Measurements from ENCODE around the gene HES6.
A peak's percentile ranks its signal among the peaks of the same experiment; 100 is the strongest.
"Not testable (repeated sequence)": the region's sequence is repeated elsewhere in the genome, so short reads cannot be mapped to it uniquely, and the experiment has no call there.

HES6 gene

GRCh38 chr2:238239863-238240756, at the start of gene HES6:
TSS of gene HES6 (minus strand) at chr2:238240038. CDS start at chr2:238239905, 133 bp downstream.
- DNase-seq: peak; percentile 77

GRCh38 chr2:238289574-238289973, 49.7 kb upstream of the HES6 start:
- no peak for DNase-seq

GRCh38 chr2:238288650-238289573, 49.1 kb upstream of the HES6 start:
- DNase-seq: peak; percentile 97

GRCh38 chr2:238287737-238288649, 48.2 kb upstream of the HES6 start, which contains the start of gene PER2:
TSS of gene PER2 (minus strand) at chr2:238288610. CDS start at chr2:238277936, 10,674 bp downstream.
- DNase-seq: peak; percentile 38

- peak; percentile 61 for DNase-seq
Observed at GRCh38 chr2:238286987-238287736, 47.3 kb upstream of the HES6 start.

- DNase-seq: no peak
Observed at GRCh38 chr2:238286551-238286950, 46.7 kb upstream of the HES6 start.

- DNase-seq: no peak
Observed at GRCh38 chr2:238286095-238286494, 46.3 kb upstream of the HES6 start.

GRCh38 chr2:238285653-238286082, 45.8 kb upstream of the HES6 start:
- no peak for DNase-seq

GRCh38 chr2:238284802-238285515, 45.1 kb upstream of the HES6 start:
- DNase-seq: no peak

- DNase-seq: no peak
Observed at GRCh38 chr2:238282861-238283738, 43.3 kb upstream of the HES6 start.

- DNase-seq: no peak
Observed at GRCh38 chr2:238281826-238282480, 42.1 kb upstream of the HES6 start.

GRCh38 chr2:238280083-238280825, 40.4 kb upstream of the HES6 start:
- no peak for DNase-seq

GRCh38 chr2:238279324-238279682, 39.5 kb upstream of the HES6 start:
- no peak for DNase-seq

- no peak for DNase-seq
Observed at GRCh38 chr2:238278626-238279323, 38.9 kb upstream of the HES6 start.

GRCh38 chr2:238277695-238278094, 37.9 kb upstream of the HES6 start:
- no peak for DNase-seq

- no peak for DNase-seq
Observed at GRCh38 chr2:238274152-238274865, 34.5 kb upstream of the HES6 start.

GRCh38 chr2:238273433-238273832, 33.6 kb upstream of the HES6 start:
- not testable (repeated sequence) for DNase-seq

Measured in stimulated activated CD4-positive, alpha-beta T cell treated with anti-CD3 and anti-CD28 coated beads, Interleukin-4, amount 100 ng/mL, for 24 hours (primary cell).